Measurements from ENCODE around the gene HHATL. TPM values are rescaled to one million over a fixed set of nuclear protein-coding genes. Genes with fewer than 3 reads are reported as not detected.

HHATL gene
- total RNA-seq, 1 donor from 2014 or later = not detected

DNA sequence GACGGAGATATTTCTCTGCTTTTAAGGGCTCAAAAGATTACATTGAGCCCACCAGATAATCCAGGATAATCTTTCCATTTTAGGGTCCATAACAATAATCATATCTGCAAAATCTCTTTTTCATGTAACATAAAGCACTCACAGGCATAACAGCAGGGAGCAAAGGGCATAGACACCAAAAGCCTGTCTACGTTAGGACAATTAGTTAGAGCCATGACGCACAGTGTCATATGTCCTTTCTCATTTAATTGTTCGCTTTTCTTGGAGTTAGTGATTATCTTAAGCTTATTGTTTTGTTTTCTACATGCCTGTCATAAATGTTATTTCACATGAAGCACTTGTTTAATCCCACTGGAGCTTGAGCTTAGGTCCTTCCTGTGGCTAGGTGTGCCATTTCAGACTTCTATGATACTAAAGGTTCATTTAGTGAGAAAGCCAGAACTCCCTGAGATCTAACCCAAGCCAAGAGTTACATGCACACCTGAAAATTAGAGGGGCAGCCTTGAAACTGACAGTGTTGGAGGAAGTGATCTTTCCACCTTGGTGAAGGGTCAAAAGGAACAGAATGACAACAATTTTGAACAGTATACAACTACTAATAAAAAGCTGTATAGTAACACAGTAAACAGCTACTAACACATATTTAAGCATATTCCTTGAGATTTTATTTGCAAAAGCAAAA, 11.7 kb upstream of the HHATL start:
- Mint-ChIP-seq H3K27me3 (ENCODE audit: low read depth) (peaks cover 2% of the 10 kb centered on the region), H3K4me3 (ENCODE audit: low read depth) (no peak overlapping the region), H3K36me3 (ENCODE audit: low read depth) (no peaks in the 10 kb centered on the region), H3K9me3 (no peaks in the 10 kb centered on the region), H3K4me1 (ENCODE audit: low read depth) (no peaks in the 10 kb centered on the region), H3K27ac (no peak overlapping the region)
- no peak for DNase-seq (ENCODE audit: low spot score)
- intact Hi-C loops (cut with micrococcal nuclease) = no loop called here

DNA sequence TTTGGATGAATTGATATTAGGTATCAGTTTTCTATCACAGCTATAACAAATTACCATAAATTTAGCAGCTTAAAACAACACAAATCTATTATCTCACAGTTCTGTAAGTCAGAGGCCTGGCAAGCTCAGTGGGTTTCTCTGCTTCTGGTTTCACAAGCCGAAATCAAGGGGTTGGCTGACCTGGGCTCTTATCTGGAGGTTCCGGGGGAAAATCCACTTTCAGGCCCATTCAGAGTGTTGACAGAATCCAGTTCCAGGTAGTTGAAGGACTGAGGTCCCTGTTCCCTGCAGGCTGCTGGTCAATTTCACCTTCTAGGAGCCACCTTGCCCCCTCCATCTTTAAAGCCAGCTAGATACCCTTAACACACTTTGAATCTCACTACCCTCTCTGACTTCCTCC, 11.1 kb upstream of the HHATL start:
- intact Hi-C loops (cut with micrococcal nuclease) = no loop called here
- Mint-ChIP-seq H3K4me3 (ENCODE audit: low read depth) (no peak overlapping the region), H3K27ac (no peak overlapping the region), H3K9me3 (no peaks in the 10 kb centered on the region), H3K4me1 (ENCODE audit: low read depth) (no peaks in the 10 kb centered on the region), H3K36me3 (ENCODE audit: low read depth) (no peaks in the 10 kb centered on the region), H3K27me3 (ENCODE audit: low read depth) (peaks cover 2% of the 10 kb centered on the region)
- DNase-seq (ENCODE audit: low spot score) = no peak

DNA sequence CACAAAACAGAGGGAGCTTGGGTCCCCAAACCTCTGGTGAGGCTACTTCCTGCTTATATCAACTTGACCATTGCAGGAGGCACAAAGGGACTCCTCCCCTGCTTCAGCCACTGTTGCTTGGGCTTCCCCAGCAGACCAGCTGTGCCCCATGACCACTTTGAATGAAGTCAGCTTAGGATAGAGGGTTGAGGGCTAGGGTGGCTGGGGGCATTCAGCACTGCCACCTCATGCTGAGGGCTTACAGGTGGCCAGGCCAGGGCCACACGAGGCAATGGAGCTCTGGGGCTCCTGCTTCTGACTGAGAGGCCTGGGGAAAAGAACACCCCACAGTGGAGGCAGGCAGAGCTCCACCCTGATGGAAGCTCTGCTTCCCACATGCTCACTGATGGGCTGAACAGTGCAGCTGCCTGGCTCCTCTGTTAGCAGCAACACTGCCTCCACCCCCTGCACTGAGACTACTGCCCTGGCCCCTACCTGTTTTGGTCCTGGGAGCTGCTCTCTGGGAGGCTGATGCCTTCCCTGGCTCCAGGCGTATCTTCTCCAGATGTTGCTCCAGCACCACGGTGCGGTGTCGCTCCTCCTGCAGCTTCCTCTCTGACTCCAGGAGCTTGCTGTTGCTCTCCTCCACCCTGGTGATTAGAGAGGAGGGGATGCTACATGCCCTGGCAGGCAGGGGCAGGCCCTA, 10.2 kb upstream of the HHATL start:
- intact Hi-C loops (cut with micrococcal nuclease) = no loop called here
- Mint-ChIP-seq H3K4me1 (ENCODE audit: low read depth) (no peaks in the 10 kb centered on the region), H3K4me3 (ENCODE audit: low read depth) (no peak overlapping the region), H3K27me3 (ENCODE audit: low read depth) (peaks cover 2% of the 10 kb centered on the region), H3K27ac (no peak overlapping the region), H3K36me3 (ENCODE audit: low read depth) (no peaks in the 10 kb centered on the region), H3K9me3 (no peaks in the 10 kb centered on the region)
- no peak for DNase-seq (ENCODE audit: low spot score)

DNA sequence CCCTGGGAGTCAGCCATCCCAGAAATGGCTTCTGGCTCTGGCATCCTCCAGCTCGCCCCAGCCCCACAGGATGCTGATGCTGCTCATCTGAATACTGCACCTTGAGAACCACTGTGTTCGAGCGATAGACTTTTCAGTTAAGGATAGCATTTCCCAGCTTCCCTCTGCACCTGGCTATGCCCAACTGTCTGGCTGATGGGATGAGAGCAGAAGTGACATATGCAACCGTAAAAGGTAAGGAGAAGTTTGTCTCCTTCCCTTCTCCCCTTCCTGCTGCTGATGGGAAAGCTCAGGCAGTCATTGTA, 9.7 kb upstream of the HHATL start:
- H3K36me3 Mint-ChIP-seq (ENCODE audit: low read depth) = no peaks in the 10 kb centered on the region
- no peak overlapping the region for H3K4me3 Mint-ChIP-seq (ENCODE audit: low read depth)
- no peak for DNase-seq (ENCODE audit: low spot score)
- H3K4me1 Mint-ChIP-seq (ENCODE audit: low read depth) = no peaks in the 10 kb centered on the region
- no peak overlapping the region for H3K27ac Mint-ChIP-seq
- H3K9me3 Mint-ChIP-seq = no peaks in the 10 kb centered on the region
- intact Hi-C loops (cut with micrococcal nuclease) = no loop called here
- H3K27me3 Mint-ChIP-seq (ENCODE audit: low read depth) = peaks cover 2% of the 10 kb centered on the region

DNA sequence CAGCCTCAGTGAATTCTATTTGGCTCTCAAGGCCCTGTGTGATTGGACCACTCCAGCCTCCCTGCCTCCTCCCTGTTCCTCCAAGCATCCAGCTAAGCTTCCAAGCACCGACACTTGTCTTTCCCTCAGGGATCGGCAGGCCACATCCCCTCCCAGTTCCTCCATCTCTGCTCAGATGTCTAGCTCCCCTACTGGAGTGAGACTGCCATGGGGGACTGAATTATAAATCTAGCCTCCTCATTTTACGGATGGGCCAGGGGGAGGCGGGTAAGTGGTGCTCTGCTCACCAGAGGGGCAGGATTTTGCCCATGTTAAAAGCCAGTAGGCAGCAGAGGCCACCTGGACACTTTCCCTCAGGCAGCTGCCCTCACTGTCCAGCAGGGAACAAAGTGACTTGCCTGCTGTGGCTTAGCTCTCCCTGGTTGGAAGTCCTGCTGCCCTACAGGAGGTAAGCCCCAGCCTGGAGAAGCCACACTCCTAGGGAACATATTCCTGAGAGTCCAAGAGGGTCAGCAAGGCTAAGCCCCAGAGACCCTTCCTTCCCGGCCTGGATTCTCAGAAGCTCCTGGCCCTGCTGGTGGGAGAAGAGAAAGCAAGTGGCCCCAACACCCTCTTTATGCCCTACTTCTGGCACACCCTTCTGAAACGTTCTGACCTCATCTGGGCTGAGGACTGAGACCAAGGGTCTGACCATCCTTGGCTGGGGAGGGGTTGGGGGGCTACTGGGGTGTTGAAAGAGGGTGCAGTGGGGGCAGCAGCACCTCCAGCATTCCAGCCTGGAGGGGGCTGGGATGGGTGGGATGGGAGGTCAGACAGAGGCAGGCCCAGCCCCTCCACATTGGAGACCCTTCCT, 9.1 kb upstream of the HHATL start:
- DNase-seq (ENCODE audit: low spot score) = no peak
- H3K4me3 Mint-ChIP-seq (ENCODE audit: low read depth) = no peak overlapping the region

DNA sequence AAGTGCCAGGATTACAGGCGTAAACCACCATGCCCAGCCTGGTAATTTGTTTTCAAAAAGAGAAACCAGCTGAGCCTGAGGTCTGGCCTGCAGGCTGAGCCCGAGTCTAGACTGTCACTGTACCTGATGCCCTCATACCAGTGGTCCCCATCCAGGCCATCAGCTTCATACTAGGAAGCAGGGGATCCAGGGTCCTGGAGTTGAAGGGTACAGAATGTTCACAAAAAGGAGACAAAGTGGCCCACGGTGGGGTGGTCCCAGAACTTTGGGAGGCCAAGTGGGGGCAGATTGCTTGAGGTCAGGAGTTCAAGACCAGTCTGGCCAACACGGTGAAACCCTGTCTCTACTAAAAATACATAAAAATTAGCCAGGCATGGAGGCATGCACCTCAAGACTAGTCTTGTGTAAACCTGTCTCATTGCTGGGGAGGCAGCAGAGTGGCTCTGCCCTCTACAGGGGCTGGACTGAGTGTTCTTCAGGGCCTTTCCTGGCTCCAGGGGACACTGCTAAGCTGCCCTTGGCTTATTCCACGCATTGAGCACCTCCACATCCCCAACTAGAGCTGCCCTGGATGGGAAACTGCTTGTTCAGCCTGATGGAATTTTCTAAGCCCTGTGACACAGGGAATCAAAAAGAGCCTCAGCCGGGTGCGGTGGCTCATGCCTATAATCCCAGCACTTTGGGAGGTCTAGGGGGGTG, 7.9 kb upstream of the HHATL start:
- peaks cover 2% of the 10 kb centered on the region for H3K27me3 Mint-ChIP-seq (ENCODE audit: low read depth)
- H3K9me3 Mint-ChIP-seq = no peaks in the 10 kb centered on the region
- intact Hi-C loops (cut with micrococcal nuclease) = no loop called here
- H3K27ac Mint-ChIP-seq = no peak overlapping the region
- DNase-seq (ENCODE audit: low spot score) = no peak
- no peaks in the 10 kb centered on the region for H3K4me1 Mint-ChIP-seq (ENCODE audit: low read depth)
- H3K36me3 Mint-ChIP-seq (ENCODE audit: low read depth) = no peaks in the 10 kb centered on the region
- no peak overlapping the region for H3K4me3 Mint-ChIP-seq (ENCODE audit: low read depth)

More for the DNA sequence above, 9.1 kb upstream of the HHATL start:
- H3K9me3 Mint-ChIP-seq = no peaks in the 10 kb centered on the region
- no peaks in the 10 kb centered on the region for H3K4me1 Mint-ChIP-seq (ENCODE audit: low read depth)
- peaks cover 2% of the 10 kb centered on the region for H3K27me3 Mint-ChIP-seq (ENCODE audit: low read depth)
- H3K36me3 Mint-ChIP-seq (ENCODE audit: low read depth) = no peaks in the 10 kb centered on the region
- no peak overlapping the region for H3K27ac Mint-ChIP-seq
- intact Hi-C loops (cut with micrococcal nuclease) = no loop called here

DNA sequence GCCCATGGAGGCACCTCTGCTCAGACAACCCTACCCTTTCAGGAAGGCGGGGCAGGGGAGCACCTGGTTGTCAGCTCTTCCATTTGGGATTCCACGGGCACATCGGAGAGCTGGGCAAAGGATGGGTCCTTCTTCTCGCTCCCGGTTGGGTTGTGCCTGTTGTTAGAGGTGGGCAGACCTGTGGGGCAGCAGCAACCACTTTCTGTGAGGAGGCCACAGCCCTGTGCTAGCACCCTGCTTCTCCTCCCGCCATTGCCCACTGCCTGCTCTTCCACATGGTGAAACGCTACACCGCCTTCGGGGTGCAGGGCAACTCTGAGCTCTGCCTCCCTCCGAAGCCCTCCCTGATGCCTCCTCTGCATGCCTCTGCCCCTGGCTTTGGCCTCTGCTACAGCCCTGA, 7.0 kb upstream of the HHATL start:
- Mint-ChIP-seq H3K27ac (no peak overlapping the region), H3K27me3 (ENCODE audit: low read depth) (peaks cover 2% of the 10 kb centered on the region), H3K36me3 (ENCODE audit: low read depth) (no peaks in the 10 kb centered on the region), H3K4me1 (ENCODE audit: low read depth) (no peaks in the 10 kb centered on the region), H3K9me3 (no peaks in the 10 kb centered on the region), H3K4me3 (ENCODE audit: low read depth) (no peak overlapping the region)
- intact Hi-C loops (cut with micrococcal nuclease) = no loop called here
- DNase-seq (ENCODE audit: low spot score) = no peak

DNA sequence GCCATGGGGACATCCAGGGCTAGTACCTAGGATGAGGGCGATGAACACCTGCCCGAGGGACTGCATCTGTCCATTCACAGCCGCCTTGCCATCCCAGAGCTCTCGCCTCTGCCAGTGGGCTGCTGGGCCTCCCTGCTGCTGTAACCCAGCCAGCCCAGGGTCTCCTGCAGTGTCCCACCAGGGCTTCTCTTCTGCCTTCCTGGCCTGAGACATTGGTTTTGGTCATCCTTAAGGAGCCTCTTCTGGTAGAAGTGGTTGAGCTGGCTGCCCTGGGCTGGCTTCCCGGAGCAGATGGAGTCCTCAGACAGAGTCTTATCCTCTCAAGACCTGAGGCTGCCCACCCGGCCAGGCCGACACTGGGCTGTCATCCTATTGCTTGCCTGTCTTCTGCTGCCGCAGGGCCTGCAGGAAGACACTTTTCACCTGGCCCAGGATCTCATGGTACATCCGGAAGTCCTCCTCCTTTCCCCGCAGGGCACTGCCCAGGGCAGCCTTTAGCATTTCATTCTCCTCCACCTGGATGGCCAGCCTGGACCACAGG, 6.1 kb upstream of the HHATL start:
- intact Hi-C loops (cut with micrococcal nuclease) = no loop called here
- no peaks in the 10 kb centered on the region for H3K4me1 Mint-ChIP-seq (ENCODE audit: low read depth)
- no peak overlapping the region for H3K27ac Mint-ChIP-seq
- H3K4me3 Mint-ChIP-seq (ENCODE audit: low read depth) = no peak overlapping the region
- no peaks in the 10 kb centered on the region for H3K9me3 Mint-ChIP-seq
- DNase-seq (ENCODE audit: low spot score) = no peak
- no peaks in the 10 kb centered on the region for H3K27me3 Mint-ChIP-seq (ENCODE audit: low read depth)
- H3K36me3 Mint-ChIP-seq (ENCODE audit: low read depth) = no peaks in the 10 kb centered on the region

DNA sequence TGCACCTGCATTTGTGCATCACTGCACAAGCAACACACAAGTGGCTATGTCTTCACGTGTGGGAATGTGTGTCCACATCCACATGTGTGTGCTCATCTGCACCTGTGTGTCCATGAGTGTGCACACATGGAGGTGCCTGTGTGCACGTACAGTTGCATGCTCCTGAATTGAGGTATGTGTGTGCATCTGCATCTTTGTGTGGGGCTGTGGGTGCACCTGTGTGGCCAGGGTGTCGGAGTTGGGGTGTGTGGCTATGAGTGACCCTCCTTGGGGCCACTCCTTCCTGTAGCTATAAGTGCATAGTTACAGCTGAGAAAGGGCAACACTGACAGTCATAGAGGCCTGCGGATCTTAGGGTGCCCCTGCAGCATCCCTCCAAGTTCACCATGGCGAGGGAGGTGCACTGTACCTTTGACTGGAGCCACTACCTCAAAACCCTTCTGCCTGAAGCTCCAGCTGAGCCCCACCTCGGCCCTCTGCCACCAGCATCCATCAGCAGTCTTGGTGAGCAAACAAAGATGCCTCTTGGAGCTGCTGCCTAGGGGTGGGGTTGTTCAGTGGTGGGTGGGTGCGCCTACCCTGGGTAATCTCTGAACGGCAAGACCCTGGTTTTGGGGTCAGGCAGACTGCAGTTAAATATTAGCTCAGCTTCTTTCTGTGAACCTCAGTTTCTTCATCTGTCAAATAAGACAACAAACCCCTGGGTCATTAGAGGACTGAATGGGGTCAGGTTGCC, 5.2 kb upstream of the HHATL start:
- H3K27ac Mint-ChIP-seq = no peak overlapping the region
- no peak for DNase-seq (ENCODE audit: low spot score)
- no peaks in the 10 kb centered on the region for H3K36me3 Mint-ChIP-seq (ENCODE audit: low read depth)

DNA sequence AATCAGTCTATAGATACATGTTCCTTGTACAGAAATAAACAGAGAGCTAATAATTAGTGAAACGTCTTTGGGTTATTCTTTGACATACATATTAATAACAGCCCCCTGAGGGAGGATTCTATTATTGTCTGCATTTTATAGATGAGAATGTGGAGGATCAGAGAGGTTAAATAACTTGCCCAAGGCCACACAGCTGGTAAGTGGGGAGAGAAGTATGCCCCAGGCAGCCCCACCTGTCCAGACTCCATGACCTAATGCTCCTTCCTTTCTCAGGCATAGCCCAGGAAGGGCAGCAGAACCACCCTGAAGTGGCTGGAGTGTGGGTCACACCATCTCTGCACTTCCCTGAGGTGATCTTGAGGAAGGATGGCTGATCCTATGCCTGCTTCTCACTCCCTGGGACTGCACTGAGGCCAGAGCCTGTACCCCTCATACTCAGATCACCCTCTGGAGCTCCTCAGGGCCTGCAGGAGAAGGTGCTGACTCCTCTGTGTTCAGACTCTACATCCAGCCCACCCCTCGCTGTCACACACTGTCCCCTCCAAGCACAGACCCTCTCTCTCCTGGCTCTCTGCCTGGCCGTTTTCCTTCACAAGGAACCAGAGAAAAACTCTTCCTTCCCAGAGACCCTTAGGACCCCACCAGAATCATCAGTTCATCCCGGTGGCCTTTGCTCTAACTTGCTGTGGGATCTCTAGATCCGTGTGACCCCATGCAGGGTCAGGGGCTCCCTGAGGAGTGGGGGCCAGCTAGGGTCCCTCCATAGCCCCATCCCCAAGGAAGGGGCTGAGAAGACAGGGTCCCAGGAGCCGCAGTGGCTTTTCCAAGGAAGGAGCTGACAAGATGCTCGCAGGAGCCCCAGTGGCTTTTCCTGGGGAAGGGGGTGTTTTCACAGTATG, 4.4 kb upstream of the HHATL start:
- Mint-ChIP-seq H3K4me3 (ENCODE audit: low read depth) (no peak overlapping the region), H3K36me3 (ENCODE audit: low read depth) (no peaks in the 10 kb centered on the region), H3K27me3 (ENCODE audit: low read depth) (no peaks in the 10 kb centered on the region), H3K27ac (no peak overlapping the region), H3K4me1 (ENCODE audit: low read depth) (no peaks in the 10 kb centered on the region), H3K9me3 (no peaks in the 10 kb centered on the region)
- intact Hi-C loops (cut with micrococcal nuclease) = no loop called here
- DNase-seq (ENCODE audit: low spot score) = no peak

More for the DNA sequence above, 5.2 kb upstream of the HHATL start:
- intact Hi-C loops (cut with micrococcal nuclease) = no loop called here
- no peaks in the 10 kb centered on the region for H3K4me1 Mint-ChIP-seq (ENCODE audit: low read depth)
- H3K27me3 Mint-ChIP-seq (ENCODE audit: low read depth) = no peaks in the 10 kb centered on the region
- H3K4me3 Mint-ChIP-seq (ENCODE audit: low read depth) = no peak overlapping the region
- no peaks in the 10 kb centered on the region for H3K9me3 Mint-ChIP-seq

DNA sequence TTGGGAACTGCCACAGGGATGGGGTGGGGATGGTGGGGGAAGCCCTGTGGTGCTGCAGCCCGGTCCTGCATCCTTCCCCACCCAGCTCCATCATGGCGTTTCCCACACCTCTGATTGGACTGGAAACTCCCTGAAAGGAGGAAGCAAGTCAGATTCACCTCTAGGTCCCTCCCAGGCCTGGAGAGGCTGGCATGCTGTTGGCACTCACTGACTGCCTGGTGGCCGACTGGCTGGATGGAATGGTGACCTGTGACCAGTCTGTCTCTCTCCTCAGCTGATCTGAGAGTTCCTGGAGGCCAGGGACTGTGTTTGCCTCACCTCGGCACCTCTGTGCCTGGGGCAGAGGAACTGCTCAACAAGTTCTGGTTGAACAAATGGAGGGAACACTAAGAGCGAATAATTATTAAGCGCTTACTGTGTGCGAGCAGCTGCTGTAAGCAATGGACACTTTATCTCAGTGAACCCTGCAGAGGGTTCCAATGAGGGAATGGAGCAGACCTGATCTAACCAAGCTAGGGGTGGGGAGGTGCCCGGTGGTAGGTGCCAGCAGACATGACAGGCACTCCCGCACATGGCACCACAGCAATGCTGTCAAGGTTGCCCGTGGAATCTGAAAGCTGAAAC, 3.5 kb upstream of the HHATL start:
- intact Hi-C loops (cut with micrococcal nuclease) = no loop called here
- Mint-ChIP-seq H3K36me3 (ENCODE audit: low read depth) (no peaks in the 10 kb centered on the region), H3K4me3 (ENCODE audit: low read depth) (no peak overlapping the region), H3K27ac (no peak overlapping the region), H3K4me1 (ENCODE audit: low read depth) (peaks cover 3% of the 10 kb centered on the region), H3K27me3 (ENCODE audit: low read depth) (no peaks in the 10 kb centered on the region), H3K9me3 (no peaks in the 10 kb centered on the region)
- no peak for DNase-seq (ENCODE audit: low spot score)
